MM.1S (cell line): ENCODE measurements around the gene FZR1.

ENCODE experiments used
- CTCF ChIP-seq: fragments of 300-600 bp; sonication (generic); IDR thresholded peaks from 2 replicates; pipeline ENCODE4 v1.5.1; 2016; ENCODE audit warnings: antibody characterized with exemption, low read length, mixed read lengths
- EZH2 ChIP-seq: fragments of 300-600 bp; sonication (generic); optimal IDR thresholded peaks from 2 replicates; pipeline ENCODE3; 2017; ENCODE audit warnings: low read depth, mild to moderate bottlenecking, antibody characterized with exemption, low read length, mixed read lengths
- EZH2phosphoT487 ChIP-seq: fragments of 300-600 bp; sonication (generic); IDR thresholded peaks from 2 replicates; pipeline ENCODE4 v1.6.1; 2018; ENCODE audit warnings: antibody characterized with exemption, low read length

DNA sequence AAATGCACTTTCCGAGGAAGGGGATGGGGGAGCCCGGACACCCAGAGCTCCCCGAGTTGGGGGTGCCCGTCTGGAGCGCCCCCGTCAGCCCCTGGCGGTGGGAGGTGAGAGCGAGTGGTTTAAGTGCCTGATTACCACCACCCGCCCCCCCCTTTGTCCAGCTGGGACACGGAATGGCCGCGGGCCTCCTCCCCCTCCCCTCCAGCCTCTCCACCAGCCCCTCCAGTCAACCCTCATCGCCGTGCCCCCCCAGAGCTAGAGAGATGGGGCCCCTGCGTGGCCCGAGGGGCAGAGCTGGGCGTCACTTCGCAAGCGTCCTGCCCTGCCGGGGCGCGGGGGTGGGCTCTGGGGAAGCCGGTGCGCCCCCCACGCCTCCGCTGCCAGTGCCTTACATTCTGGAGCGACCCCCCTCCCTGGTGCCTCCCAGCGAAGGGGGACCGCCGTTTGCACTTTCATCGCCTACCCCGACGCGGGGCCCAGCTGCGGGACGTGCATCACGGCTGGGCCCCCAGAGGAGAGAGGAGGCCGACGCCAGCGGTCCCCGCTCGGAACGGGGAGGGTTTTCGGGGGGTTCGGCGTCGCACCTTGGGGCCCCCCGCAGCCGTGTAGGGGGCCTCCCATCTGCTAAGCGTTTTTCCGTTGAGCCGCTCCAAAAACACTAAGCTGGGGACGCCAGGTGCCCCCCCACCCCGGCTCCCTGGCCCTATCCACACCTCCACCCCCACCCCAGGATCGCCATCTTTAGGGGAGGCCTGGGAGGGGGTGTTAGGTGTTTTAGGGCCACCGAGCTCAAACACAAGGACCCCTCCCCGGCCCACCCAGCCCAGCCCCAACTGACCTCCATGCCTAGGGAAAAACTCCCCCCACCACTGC is 42.2 kb upstream of the FZR1 start:
- TF ChIP-seq CTCF: no peak
- TF ChIP-seq EZH2: no peak
- TF ChIP-seq EZH2phosphoT487: no peak
